Measurements from ENCODE around the gene NDUFC2.
"Not testable (repeated sequence)": the region's sequence is repeated elsewhere in the genome, so short reads cannot be mapped to it uniquely, and the experiment has no call there.

NDUFC2 gene

DNA sequence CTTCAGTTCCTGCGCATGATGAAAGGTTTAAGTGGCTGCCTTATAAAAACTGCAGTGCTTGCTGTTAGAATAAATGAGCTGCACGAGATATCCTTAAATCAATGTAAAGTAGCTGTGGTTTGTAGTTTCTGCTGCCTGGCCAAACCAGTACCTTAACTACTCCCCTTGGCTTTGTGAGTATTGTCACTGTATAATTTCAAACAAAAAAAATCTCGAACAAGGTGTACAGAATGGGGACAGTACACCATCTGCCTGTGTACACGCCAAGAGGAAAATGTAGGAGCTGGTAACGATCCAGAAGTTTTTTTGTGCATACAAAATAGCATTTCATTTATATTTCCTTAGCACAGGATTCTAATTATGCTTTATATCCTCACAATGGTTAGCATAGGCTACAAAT, 20.6 kb upstream of the NDUFC2 start:
- Histone ChIP-seq H3K4me1 (ENCODE audit: insufficient read depth, poor library complexity, severe bottlenecking) (no peaks in the 10 kb centered on the region), H3K27ac (ENCODE audit: poor library complexity, severe bottlenecking) (no peak overlapping the region), H3K4me3 (ENCODE audit: severe bottlenecking) (no peak overlapping the region), H3K36me3 (ENCODE audit: low read depth) (peaks cover 52% of the 10 kb centered on the region), H3K27me3 (ENCODE audit: insufficient read depth, poor library complexity, severe bottlenecking) (no peaks in the 10 kb centered on the region), H3K9me3 (ENCODE audit: severe bottlenecking) (no peaks in the 10 kb centered on the region)
- TF ChIP-seq, protein P1, sequence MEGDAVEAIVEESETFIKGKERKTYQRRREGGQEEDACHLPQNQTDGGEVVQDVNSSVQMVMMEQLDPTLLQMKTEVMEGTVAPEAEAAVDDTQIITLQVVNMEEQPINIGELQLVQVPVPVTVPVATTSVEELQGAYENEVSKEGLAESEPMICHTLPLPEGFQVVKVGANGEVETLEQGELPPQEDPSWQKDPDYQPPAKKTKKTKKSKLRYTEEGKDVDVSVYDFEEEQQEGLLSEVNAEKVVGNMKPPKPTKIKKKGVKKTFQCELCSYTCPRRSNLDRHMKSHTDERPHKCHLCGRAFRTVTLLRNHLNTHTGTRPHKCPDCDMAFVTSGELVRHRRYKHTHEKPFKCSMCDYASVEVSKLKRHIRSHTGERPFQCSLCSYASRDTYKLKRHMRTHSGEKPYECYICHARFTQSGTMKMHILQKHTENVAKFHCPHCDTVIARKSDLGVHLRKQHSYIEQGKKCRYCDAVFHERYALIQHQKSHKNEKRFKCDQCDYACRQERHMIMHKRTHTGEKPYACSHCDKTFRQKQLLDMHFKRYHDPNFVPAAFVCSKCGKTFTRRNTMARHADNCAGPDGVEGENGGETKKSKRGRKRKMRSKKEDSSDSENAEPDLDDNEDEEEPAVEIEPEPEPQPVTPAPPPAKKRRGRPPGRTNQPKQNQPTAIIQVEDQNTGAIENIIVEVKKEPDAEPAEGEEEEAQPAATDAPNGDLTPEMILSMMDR (IDR thresholded peaks at IDR 0.05; ENCODE audit: poor library complexity, severe bottlenecking): no peak
- ATAC-seq (ENCODE audit: low read depth) (no peak), DNase-seq (ENCODE audit: low spot score) (no peak)

DNA sequence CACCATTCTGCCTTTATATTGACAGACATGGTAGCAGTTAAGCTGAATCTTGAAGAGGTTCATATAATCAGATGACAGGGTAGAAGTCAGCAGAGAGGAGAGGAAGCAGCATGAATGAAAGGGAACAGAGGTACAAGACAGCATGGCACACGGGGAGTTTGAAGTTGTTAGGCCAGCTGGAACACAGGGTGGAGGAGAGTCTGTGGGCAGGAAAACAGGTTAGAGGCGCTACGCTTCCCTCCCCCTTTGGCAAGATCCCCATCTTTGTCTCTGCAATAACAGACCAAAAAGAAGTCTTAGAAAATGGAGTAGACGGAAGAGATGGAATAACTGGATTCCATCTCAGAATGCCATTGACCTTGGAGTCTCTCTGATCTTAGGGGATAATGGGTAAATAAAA, 20.0 kb upstream of the NDUFC2 start:
- Histone ChIP-seq H3K27me3 (ENCODE audit: insufficient read depth, poor library complexity, severe bottlenecking) (no peaks in the 10 kb centered on the region), H3K9me3 (ENCODE audit: severe bottlenecking) (no peaks in the 10 kb centered on the region), H3K27ac (ENCODE audit: poor library complexity, severe bottlenecking) (no peak overlapping the region), H3K4me1 (ENCODE audit: insufficient read depth, poor library complexity, severe bottlenecking) (no peaks in the 10 kb centered on the region), H3K36me3 (ENCODE audit: low read depth) (peaks cover 52% of the 10 kb centered on the region), H3K4me3 (ENCODE audit: severe bottlenecking) (no peak overlapping the region)
- no peak for ATAC-seq (ENCODE audit: low read depth)
- TF ChIP-seq, protein P1 (IDR thresholded peaks at IDR 0.05; ENCODE audit: poor library complexity, severe bottlenecking): no peak
- no peak for DNase-seq (ENCODE audit: low spot score)

DNA sequence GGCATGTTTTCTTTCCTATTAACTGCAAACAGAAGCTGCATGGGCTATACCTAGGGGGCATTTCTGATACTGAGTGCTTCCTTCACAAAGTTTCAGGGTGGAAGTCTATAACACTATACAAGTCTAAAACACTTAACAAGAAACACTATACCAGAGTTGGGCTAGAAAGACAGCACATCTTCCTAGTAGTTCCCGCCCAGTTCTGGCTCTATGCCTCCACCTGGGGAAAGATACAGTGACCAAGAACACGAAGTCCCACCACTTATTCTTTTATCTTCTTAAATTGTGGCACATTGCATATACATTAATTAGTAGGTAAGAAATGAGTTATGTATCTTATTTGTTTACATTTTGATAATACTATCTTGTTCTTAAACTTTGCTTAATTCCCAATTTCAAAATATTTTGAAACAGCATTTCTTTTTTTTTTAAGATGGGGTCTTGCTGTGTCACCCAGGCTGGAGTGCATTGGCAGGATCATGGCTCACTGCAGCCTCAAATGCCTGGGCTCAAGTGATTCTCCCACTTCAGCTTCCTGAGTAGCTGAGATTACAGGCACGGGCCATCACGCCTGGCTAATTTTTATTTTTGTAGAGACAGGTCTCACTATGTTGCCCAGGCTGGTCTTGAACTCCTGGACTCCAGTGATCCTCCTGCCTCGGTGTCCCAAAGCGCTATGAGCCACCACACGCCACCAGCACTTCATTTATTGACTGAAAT, 18.2 kb upstream of the NDUFC2 start:
- Histone ChIP-seq H3K9me3 (ENCODE audit: severe bottlenecking) (no peaks in the 10 kb centered on the region), H3K36me3 (ENCODE audit: low read depth) (peaks cover 37% of the 10 kb centered on the region), H3K27me3 (ENCODE audit: insufficient read depth, poor library complexity, severe bottlenecking) (no peaks in the 10 kb centered on the region), H3K4me1 (ENCODE audit: insufficient read depth, poor library complexity, severe bottlenecking) (no peaks in the 10 kb centered on the region), H3K4me3 (ENCODE audit: severe bottlenecking) (no peak overlapping the region), H3K27ac (ENCODE audit: poor library complexity, severe bottlenecking) (no peak overlapping the region)
- DNase-seq (ENCODE audit: low spot score) (no peak), ATAC-seq (ENCODE audit: low read depth) (no peak)
- TF ChIP-seq, protein P1 (IDR thresholded peaks at IDR 0.05; ENCODE audit: poor library complexity, severe bottlenecking): no peak

DNA sequence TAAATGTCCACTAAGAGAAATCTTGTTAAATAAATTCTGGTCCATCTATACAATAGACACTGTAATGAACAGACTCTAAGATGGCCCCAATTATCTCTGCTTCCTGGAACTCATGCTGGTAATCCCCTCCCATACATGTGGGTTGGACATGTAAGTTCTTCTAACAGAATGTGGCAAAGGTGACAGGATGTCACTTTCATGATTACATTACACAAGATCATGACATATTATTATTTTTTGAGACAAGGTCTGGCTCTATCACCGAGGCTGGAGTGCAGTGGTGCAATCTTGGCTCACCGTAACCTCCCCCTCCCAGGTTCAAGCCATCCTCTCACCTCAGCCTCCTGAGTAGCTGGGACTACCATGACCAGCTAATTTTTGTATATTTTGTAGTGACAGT, 14.6 kb upstream of the NDUFC2 start:
- Histone ChIP-seq H3K27ac (ENCODE audit: poor library complexity, severe bottlenecking) (no peak overlapping the region), H3K4me3 (ENCODE audit: severe bottlenecking) (no peak overlapping the region), H3K4me1 (ENCODE audit: insufficient read depth, poor library complexity, severe bottlenecking) (no peaks in the 10 kb centered on the region), H3K27me3 (ENCODE audit: insufficient read depth, poor library complexity, severe bottlenecking) (no peaks in the 10 kb centered on the region), H3K9me3 (ENCODE audit: severe bottlenecking) (no peaks in the 10 kb centered on the region), H3K36me3 (ENCODE audit: low read depth) (peaks cover 4% of the 10 kb centered on the region; the same call in 1 of the 2 replicates)
- DNase-seq (ENCODE audit: low spot score): no peak
- no peak for ATAC-seq (ENCODE audit: low read depth)
- TF ChIP-seq, protein P1 (IDR thresholded peaks at IDR 0.05; ENCODE audit: poor library complexity, severe bottlenecking): no peak

DNA sequence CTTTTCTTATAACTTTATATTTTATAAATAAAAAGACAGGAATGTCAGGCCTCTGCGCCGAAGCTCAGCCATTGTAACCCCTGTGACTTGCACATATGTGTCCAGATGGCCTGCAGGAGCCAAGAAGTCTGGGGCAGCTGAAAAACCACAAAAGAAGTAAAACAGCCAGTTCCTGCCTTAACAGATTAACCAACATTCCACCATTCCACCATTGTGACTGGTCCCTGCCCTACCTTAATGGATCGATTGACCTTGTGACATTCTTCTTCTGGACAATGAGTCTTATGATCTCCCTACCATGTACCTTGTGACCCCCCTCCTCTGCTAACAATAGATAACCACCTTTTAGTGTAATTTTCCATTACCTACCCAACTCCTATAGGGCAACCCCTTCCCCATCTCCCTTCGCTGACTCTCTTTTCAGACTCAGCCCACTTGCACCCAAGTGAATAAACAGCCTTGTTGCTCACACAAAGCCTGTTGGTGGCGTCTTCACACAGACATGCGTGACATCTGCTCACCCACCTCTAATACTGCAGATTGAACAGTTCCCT, 6.9 kb upstream of the NDUFC2 start:
- H3K27ac ChIP-seq (ENCODE audit: poor library complexity, severe bottlenecking); H3K9me3 ChIP-seq (ENCODE audit: severe bottlenecking); H3K4me3 ChIP-seq (ENCODE audit: severe bottlenecking); H3K36me3 ChIP-seq (ENCODE audit: low read depth); H3K27me3 ChIP-seq (ENCODE audit: insufficient read depth, poor library complexity, severe bottlenecking); DNase-seq (ENCODE audit: low spot score); H3K4me1 ChIP-seq (ENCODE audit: insufficient read depth, poor library complexity, severe bottlenecking); ATAC-seq (ENCODE audit: low read depth): not testable (repeated sequence)
